HepG2 (cell line): ENCODE data around the gene CSNK1D. TPM values are rescaled to one million over a fixed set of nuclear protein-coding genes. Genes with fewer than 3 reads are reported as not detected.

Experiments
- AGO2 ChIP-seq: fragments of 200-400 bp; formaldehyde crosslinking; optimal IDR thresholded peaks from 2 replicates; pipeline ENCODE3; 2017; ENCODE audit warnings: mild to moderate bottlenecking, low read depth, low read length, moderate library complexity
- IKZF1 ChIP-seq: fragments of 450-650 bp; IDR thresholded peaks from 2 replicates; pipeline ENCODE4 v1.7.1; 2016
- KAT8 ChIP-seq: IDR thresholded peaks from 2 replicates; pipeline ENCODE4 v1.6.1; 2016; ENCODE audit warnings: missing genetic modification reagents, missing compliant biosample characterization
- KLF12 ChIP-seq: sonication (generic); formaldehyde crosslinking; IDR thresholded peaks from 2 replicates; pipeline ENCODE4 v1.4.0; 2020; ENCODE audit warnings: missing genetic modification reagents, borderline replicate concordance
- NONO ChIP-seq, 2 experiments: fragments of 450-650 bp in 1 of 2; sonication (generic) in 1 of 2; formaldehyde crosslinking in 1 of 2; IDR thresholded peaks in 1 of 2; conservative IDR thresholded peaks in 1 of 2; 2 replicates each; pipeline versions ENCODE4 v1.6.1 to v1.8.0; 2017 to 2022; ENCODE audit warnings: mild to moderate bottlenecking in 1 of 2, missing genetic modification reagents in 1 of 2, moderate library complexity in 1 of 2
- TBX3 ChIP-seq: fragments of 450-650 bp; IDR thresholded peaks from 2 replicates; pipeline ENCODE4 v1.6.1; 2017; ENCODE audit warnings: antibody characterized with exemption, mild to moderate bottlenecking, inconsistent platforms, borderline replicate concordance
- TCF12 ChIP-seq, 2 experiments: fragments of 450-650 bp in 1 of 2; sonication (generic) in 1 of 2; formaldehyde crosslinking in 1 of 2; IDR thresholded peaks; 2 replicates each; pipeline versions ENCODE4 v1.6.1 to v1.8.0; 2017 to 2022; ENCODE audit warnings: antibody characterized with exemption in 1 of 2, mild to moderate bottlenecking in 1 of 2, missing genetic modification reagents in 1 of 2, moderate library complexity in 1 of 2
- U2AF1 ChIP-seq: fragments of 200-400 bp; formaldehyde crosslinking; optimal IDR thresholded peaks from 2 replicates; pipeline ENCODE3; 2017; ENCODE audit warnings: mild to moderate bottlenecking, low read depth, low read length
- ZHX1 ChIP-seq: sonication (generic); formaldehyde crosslinking; IDR thresholded peaks from 2 replicates; pipeline ENCODE4 v1.8.1; 2022; ENCODE audit warnings: low read depth, mild to moderate bottlenecking, missing genetic modification reagents
- ZIK1 ChIP-seq: sonication (generic); formaldehyde crosslinking; IDR thresholded peaks from 2 replicates; pipeline ENCODE4 v1.5.0; 2020; ENCODE audit warnings: mild to moderate bottlenecking, low read depth, missing genetic modification reagents, borderline replicate concordance
- ZKSCAN5 ChIP-seq: sonication (generic); formaldehyde crosslinking; IDR thresholded peaks from 2 replicates; pipeline ENCODE4 v1.5.1; 2020; ENCODE audit warnings: mild to moderate bottlenecking, missing genetic modification reagents
- ZNF260 ChIP-seq: sonication (generic); formaldehyde crosslinking; IDR thresholded peaks from 2 replicates; pipeline ENCODE4 v1.4.0; 2020; ENCODE audit warnings: missing genetic modification reagents, low read depth, mild to moderate bottlenecking, borderline replicate concordance
- ZNF446 ChIP-seq: sonication (generic); formaldehyde crosslinking; IDR thresholded peaks from 2 replicates; pipeline ENCODE4 v1.5.0; 2020; ENCODE audit warnings: mild to moderate bottlenecking, missing genetic modification reagents
- ZNF562 ChIP-seq: sonication (generic); formaldehyde crosslinking; IDR thresholded peaks from 2 replicates; pipeline ENCODE4 v1.8.0; 2022; ENCODE audit warnings: missing genetic modification reagents, borderline replicate concordance
- polyA plus RNA-seq, 8 experiments: library from polyadenylated mRNA; depleted of rRNA in 3 of 8; stranded (reverse) in 7 of 8; unstranded in 1 of 8; fragments of >200 nt; fragmentation: Illumina TruSeq in 4 of 8; extraction: Trizol in 4 of 8; gene quantifications; 2 replicates each; pipeline versions ENCODE4 v1.2.1 to v1.2.3, GENCODE V29; 2011 to 2016; ENCODE audit warnings: low read depth in 4 of 8, missing spikeins in 1 of 8, mixed read lengths in 1 of 8; ENCODE audit not compliant: insufficient read depth in 1 of 8
- total RNA-seq, 5 experiments: library from RNA; depleted of rRNA; stranded (reverse); fragments of >200 nt; fragmentation: Illumina TruSeq; extraction: Trizol; gene quantifications; 2 replicates each; pipeline ENCODE4 v1.2.3, GENCODE V29; 2016; ENCODE audit warnings: low read depth in 1 of 5
- TF ChIP-seq, protein P1 (sequence below): sonication (generic); formaldehyde crosslinking; IDR thresholded peaks from 2 replicates; pipeline ENCODE4 v1.4.0; 2020; ENCODE audit warnings: missing genetic modification reagents
- TF ChIP-seq, protein P2 (sequence below): sonication (generic); formaldehyde crosslinking; IDR thresholded peaks from 2 replicates; pipeline ENCODE4 v1.5.1; 2020; ENCODE audit warnings: missing genetic modification reagents, mild to moderate bottlenecking, borderline replicate concordance
- TF ChIP-seq, protein P3 (sequence below): sonication (generic); formaldehyde crosslinking; IDR thresholded peaks from 2 replicates; pipeline ENCODE4 v1.5.1; 2020; ENCODE audit warnings: missing genetic modification reagents, mild to moderate bottlenecking, borderline replicate concordance

Gene CSNK1D
- total and polyA plus RNA-seq, 2 of the 13 experiments (the other 11 are each of a cell fraction or from before 2014, with no cell fraction given) = 31.5 to 128 TPM

DNA sequence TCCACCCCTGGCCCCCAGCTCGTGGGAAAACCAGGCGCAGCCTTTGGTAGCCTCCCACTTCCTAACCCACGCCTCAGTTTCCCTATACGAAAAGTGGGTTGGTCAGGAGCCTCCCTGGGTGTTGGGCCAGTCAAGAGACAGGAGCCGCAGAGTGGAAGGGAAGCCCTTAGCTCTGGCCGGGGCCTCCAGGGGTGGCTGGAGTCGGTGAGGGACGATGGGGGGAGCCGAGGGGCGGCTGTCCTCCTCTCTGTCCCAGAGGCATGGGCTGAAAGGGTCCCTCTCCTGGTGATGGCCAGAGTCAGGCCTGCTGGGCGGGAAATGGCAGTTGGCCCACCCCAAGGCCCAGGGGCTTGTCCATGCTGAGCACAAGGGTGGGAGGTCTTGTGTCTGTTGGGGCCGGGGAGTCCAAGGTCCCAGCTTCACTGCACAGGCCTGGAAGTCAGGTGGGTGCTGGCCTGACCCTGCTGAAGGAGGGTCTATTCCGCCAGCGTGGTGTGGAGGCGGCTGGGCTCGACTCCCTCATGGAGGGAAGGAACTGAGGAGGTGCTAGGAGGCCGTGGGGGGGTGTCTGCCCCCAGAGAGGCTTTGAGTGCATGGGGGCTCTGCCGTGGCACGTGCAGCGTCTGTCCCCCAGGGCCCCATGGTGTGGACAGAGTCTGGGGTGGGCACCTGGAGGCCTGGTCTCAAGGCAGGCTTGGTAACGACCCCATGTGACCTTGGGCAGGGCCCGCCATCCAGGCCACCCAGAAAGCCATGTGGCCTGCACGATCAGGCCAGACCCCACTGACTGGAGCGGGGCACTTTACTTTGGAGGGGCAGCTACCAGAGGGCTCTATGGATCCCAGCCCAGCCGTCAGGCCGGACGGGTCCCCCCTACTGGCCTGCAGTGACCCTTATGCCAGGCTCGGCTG, 43.5 kb downstream of the CSNK1D start (continued):
- no peak for TF ChIP-seq NONO (IDR thresholded peaks at IDR 0.05)
- peak; percentile 80 for TF ChIP-seq NONO (CRISPR knock-in tag; conservative IDR thresholded peaks at IDR 0.05)
- TF ChIP-seq ZNF260 = no peak
- TF ChIP-seq TCF12 (IDR thresholded peaks at IDR 0.05) = no peak
- TF ChIP-seq TCF12 (CRISPR knock-in tag; IDR thresholded peaks at IDR 0.05) = no peak
- TF ChIP-seq TBX3 = no peak
- no peak for TF ChIP-seq U2AF1
- TF ChIP-seq KLF12 (CRISPR knock-in tag) = no peak
- TF ChIP-seq ZNF446 (CRISPR knock-in tag) = peak; percentile 93; the same call in 1 of the 2 replicates
- TF ChIP-seq ZIK1 (CRISPR knock-in tag) = no peak; the same call in none of the 2 replicates
- 0 out of 2 replicates have a peak, but pooled peaks have one; percentile 5 for TF ChIP-seq KAT8
- TF ChIP-seq, protein P1, sequence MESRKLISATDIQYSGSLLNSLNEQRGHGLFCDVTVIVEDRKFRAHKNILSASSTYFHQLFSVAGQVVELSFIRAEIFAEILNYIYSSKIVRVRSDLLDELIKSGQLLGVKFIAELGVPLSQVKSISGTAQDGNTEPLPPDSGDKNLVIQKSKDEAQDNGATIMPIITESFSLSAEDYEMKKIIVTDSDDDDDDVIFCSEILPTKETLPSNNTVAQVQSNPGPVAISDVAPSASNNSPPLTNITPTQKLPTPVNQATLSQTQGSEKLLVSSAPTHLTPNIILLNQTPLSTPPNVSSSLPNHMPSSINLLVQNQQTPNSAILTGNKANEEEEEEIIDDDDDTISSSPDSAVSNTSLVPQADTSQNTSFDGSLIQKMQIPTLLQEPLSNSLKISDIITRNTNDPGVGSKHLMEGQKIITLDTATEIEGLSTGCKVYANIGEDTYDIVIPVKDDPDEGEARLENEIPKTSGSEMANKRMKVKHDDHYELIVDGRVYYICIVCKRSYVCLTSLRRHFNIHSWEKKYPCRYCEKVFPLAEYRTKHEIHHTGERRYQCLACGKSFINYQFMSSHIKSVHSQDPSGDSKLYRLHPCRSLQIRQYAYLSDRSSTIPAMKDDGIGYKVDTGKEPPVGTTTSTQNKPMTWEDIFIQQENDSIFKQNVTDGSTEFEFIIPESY (CRISPR knock-in tag) = no peak
- TF ChIP-seq, protein P2, sequence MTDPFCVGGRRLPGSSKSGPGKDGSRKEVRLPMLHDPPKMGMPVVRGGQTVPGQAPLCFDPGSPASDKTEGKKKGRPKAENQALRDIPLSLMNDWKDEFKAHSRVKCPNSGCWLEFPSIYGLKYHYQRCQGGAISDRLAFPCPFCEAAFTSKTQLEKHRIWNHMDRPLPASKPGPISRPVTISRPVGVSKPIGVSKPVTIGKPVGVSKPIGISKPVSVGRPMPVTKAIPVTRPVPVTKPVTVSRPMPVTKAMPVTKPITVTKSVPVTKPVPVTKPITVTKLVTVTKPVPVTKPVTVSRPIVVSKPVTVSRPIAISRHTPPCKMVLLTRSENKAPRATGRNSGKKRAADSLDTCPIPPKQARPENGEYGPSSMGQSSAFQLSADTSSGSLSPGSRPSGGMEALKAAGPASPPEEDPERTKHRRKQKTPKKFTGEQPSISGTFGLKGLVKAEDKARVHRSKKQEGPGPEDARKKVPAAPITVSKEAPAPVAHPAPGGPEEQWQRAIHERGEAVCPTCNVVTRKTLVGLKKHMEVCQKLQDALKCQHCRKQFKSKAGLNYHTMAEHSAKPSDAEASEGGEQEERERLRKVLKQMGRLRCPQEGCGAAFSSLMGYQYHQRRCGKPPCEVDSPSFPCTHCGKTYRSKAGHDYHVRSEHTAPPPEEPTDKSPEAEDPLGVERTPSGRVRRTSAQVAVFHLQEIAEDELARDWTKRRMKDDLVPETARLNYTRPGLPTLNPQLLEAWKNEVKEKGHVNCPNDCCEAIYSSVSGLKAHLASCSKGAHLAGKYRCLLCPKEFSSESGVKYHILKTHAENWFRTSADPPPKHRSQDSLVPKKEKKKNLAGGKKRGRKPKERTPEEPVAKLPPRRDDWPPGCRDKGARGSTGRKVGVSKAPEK (CRISPR knock-in tag) = no peak
- no peak for TF ChIP-seq IKZF1
- TF ChIP-seq ZNF562 = no peak
- TF ChIP-seq ZKSCAN5 (CRISPR knock-in tag) = peak; percentile 48; the same call in 1 of the 2 replicates
- TF ChIP-seq, protein P3, sequence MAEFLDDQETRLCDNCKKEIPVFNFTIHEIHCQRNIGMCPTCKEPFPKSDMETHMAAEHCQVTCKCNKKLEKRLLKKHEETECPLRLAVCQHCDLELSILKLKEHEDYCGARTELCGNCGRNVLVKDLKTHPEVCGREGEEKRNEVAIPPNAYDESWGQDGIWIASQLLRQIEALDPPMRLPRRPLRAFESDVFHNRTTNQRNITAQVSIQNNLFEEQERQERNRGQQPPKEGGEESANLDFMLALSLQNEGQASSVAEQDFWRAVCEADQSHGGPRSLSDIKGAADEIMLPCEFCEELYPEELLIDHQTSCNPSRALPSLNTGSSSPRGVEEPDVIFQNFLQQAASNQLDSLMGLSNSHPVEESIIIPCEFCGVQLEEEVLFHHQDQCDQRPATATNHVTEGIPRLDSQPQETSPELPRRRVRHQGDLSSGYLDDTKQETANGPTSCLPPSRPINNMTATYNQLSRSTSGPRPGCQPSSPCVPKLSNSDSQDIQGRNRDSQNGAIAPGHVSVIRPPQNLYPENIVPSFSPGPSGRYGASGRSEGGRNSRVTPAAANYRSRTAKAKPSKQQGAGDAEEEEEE (CRISPR knock-in tag) = peak; percentile 82; the same call in 1 of the 2 replicates
- peak; percentile 95 for TF ChIP-seq AGO2
- TF ChIP-seq ZHX1 (CRISPR knock-in tag) = peak; percentile 80
